ENCODE measurements around the gene GRK7. TPM values are rescaled to one million over a fixed set of nuclear protein-coding genes. Genes with fewer than 3 reads are reported as not detected.

The GRK7 gene
- total and polyA plus RNA-seq, 2 donors from 2014 or later: not detected

DNA sequence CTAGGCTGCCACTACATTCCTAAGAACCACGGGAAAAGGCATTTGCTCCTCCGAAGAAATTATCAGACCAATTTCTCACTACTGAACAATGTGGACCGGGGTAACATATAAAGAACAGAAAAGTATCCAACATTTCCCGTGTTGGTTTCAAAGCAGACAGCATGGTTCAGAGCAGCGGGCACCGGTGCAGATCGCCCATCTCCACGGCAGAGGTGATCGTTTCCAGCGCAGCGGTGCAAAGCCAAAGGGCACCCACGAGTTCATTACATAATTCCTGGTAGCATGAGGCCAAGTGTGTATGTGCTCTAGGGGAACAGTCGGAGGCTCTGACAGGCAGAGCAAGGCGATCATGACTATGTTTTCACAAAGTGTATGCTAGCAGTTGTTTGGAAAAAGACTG is 13.2 kb downstream of the GRK7 start:
- Histone ChIP-seq H3K4me1 (ENCODE audit: control insufficient read depth in 2 of 3, insufficient read depth in 2 of 3, low read depth in 1 of 3, low read length in 3 of 3) (no peaks in the 10 kb centered on the region), H3K4me3 (ENCODE audit: low read length in 3 of 3) (no peak overlapping the region), H3K9ac (ENCODE audit: low read length in 3 of 3) (no peak overlapping the region), H3K36me3 (ENCODE audit: control insufficient read depth in 2 of 3, insufficient read depth in 3 of 3, low read length in 3 of 3) (no peaks in the 10 kb centered on the region), H3K9me3 (ENCODE audit: control insufficient read depth in 2 of 3, insufficient read depth in 1 of 3, low read length in 3 of 3) (no peaks in the 10 kb centered on the region), H3K27ac (ENCODE audit: low read depth in 2 of 2, low read length in 2 of 2) (no peak overlapping the region), H3K27me3 (ENCODE audit: control insufficient read depth, insufficient read depth, low read length) (no peaks in the 10 kb centered on the region)
- TF ChIP-seq, protein P1, sequence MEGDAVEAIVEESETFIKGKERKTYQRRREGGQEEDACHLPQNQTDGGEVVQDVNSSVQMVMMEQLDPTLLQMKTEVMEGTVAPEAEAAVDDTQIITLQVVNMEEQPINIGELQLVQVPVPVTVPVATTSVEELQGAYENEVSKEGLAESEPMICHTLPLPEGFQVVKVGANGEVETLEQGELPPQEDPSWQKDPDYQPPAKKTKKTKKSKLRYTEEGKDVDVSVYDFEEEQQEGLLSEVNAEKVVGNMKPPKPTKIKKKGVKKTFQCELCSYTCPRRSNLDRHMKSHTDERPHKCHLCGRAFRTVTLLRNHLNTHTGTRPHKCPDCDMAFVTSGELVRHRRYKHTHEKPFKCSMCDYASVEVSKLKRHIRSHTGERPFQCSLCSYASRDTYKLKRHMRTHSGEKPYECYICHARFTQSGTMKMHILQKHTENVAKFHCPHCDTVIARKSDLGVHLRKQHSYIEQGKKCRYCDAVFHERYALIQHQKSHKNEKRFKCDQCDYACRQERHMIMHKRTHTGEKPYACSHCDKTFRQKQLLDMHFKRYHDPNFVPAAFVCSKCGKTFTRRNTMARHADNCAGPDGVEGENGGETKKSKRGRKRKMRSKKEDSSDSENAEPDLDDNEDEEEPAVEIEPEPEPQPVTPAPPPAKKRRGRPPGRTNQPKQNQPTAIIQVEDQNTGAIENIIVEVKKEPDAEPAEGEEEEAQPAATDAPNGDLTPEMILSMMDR (IDR thresholded peaks at IDR 0.05; ENCODE audit: borderline replicate concordance, extremely low read depth, insufficient read depth): no peak
- FAIRE-seq (no peak), DNase-seq (no peak)
- intact Hi-C loops (cut with DNase I): no loop called here

- intact Hi-C loops (cut with DNase I): no loop called here
- H3K4me1 ChIP-seq (ENCODE audit: control insufficient read depth in 2 of 3, insufficient read depth in 2 of 3, low read depth in 1 of 3, low read length in 3 of 3): no peaks in the 10 kb centered on the region
- FAIRE-seq (no peak), DNase-seq (no peak)
- H3K36me3 ChIP-seq (ENCODE audit: control insufficient read depth in 2 of 3, insufficient read depth in 3 of 3, low read length in 3 of 3): no peaks in the 10 kb centered on the region
- no peaks in the 10 kb centered on the region for H3K9me3 ChIP-seq (ENCODE audit: control insufficient read depth in 2 of 3, insufficient read depth in 1 of 3, low read length in 3 of 3)
- H3K9ac ChIP-seq (ENCODE audit: low read length in 3 of 3): no peak overlapping the region
- TF ChIP-seq, protein P1 (IDR thresholded peaks at IDR 0.05; ENCODE audit: borderline replicate concordance, extremely low read depth, insufficient read depth): no peak
- no peak overlapping the region for H3K27ac ChIP-seq (ENCODE audit: low read depth in 2 of 2, low read length in 2 of 2)
- no peak overlapping the region for H3K4me3 ChIP-seq (ENCODE audit: low read length in 3 of 3)
- no peaks in the 10 kb centered on the region for H3K27me3 ChIP-seq (ENCODE audit: control insufficient read depth, insufficient read depth, low read length)
Measured at GRCh38 chr3:141776885-141777284, 13.7 kb downstream of the GRK7 start.

GRCh38 chr3:141777957-141778813 is 15.0 kb downstream of the GRK7 start:
- DNase-seq (no peak), FAIRE-seq (no peak)
- TF ChIP-seq, protein P1 (IDR thresholded peaks at IDR 0.05; ENCODE audit: borderline replicate concordance, extremely low read depth, insufficient read depth): no peak
- Histone ChIP-seq H3K9ac (ENCODE audit: low read length in 3 of 3) (no peak overlapping the region), H3K36me3 (ENCODE audit: control insufficient read depth in 2 of 3, insufficient read depth in 3 of 3, low read length in 3 of 3) (no peaks in the 10 kb centered on the region), H3K4me3 (ENCODE audit: low read length in 3 of 3) (no peak overlapping the region), H3K27ac (ENCODE audit: low read depth in 2 of 2, low read length in 2 of 2) (no peak overlapping the region), H3K9me3 (ENCODE audit: control insufficient read depth in 2 of 3, insufficient read depth in 1 of 3, low read length in 3 of 3) (no peaks in the 10 kb centered on the region), H3K27me3 (ENCODE audit: control insufficient read depth, insufficient read depth, low read length) (no peaks in the 10 kb centered on the region), H3K4me1 (ENCODE audit: control insufficient read depth in 2 of 3, insufficient read depth in 2 of 3, low read depth in 1 of 3, low read length in 3 of 3) (no peaks in the 10 kb centered on the region)
- intact Hi-C loops (cut with DNase I): no loop called here
